Ishikawa (cell line): ENCODE results near the gene MRPS17.

Experiments used
- CEBPB ChIP-seq: IDR thresholded peaks from 2 replicates; pipeline ENCODE4 v1.6.1; 2012
- CREB1 ChIP-seq: IDR thresholded peaks from 2 replicates; pipeline ENCODE4 v1.6.1; 2012; ENCODE audit warnings: low read depth
- EGR1 ChIP-seq: IDR thresholded peaks from 2 replicates; pipeline ENCODE4 v1.6.1; 2012
- EP300 ChIP-seq: IDR thresholded peaks from 2 replicates; pipeline ENCODE4 v1.6.1; 2012; ENCODE audit warnings: borderline replicate concordance
- FOXM1 ChIP-seq: IDR thresholded peaks from 2 replicates; pipeline ENCODE4 v1.6.1; 2012; ENCODE audit warnings: low read depth, borderline replicate concordance
- NFIC ChIP-seq: IDR thresholded peaks from 2 replicates; pipeline ENCODE4 v1.6.1; 2012
- RAD21 ChIP-seq: IDR thresholded peaks from 2 replicates; pipeline ENCODE4 v1.6.1; 2012; ENCODE audit warnings: low read depth
- TAF1 ChIP-seq: IDR thresholded peaks from 2 replicates; pipeline ENCODE4 v1.6.1; 2012; ENCODE audit warnings: low read depth, mild to moderate bottlenecking
- TCF12 ChIP-seq: IDR thresholded peaks from 2 replicates; pipeline ENCODE4 v1.6.1; 2012; ENCODE audit warnings: low read depth
- TEAD4 ChIP-seq: IDR thresholded peaks from 2 replicates; pipeline ENCODE4 v1.6.1; 2012
- YY1 ChIP-seq: IDR thresholded peaks from 2 replicates; pipeline ENCODE4 v1.6.1; 2012; ENCODE audit warnings: low read depth
- ZBTB7A ChIP-seq: IDR thresholded peaks from 2 replicates; pipeline ENCODE4 v1.6.1; 2012; ENCODE audit warnings: low read depth
- TF ChIP-seq, protein P1 (sequence below): IDR thresholded peaks from 2 replicates; pipeline ENCODE4 v1.6.1; 2012; ENCODE audit warnings: low read depth, mild to moderate bottlenecking
- TF ChIP-seq, protein P2 (sequence below): IDR thresholded peaks from 2 replicates; pipeline ENCODE4 v1.6.1; 2012
- TF ChIP-seq, protein P3 (sequence below): IDR thresholded peaks from 2 replicates; pipeline ENCODE4 v1.6.1; 2012

Gene MRPS17

DNA sequence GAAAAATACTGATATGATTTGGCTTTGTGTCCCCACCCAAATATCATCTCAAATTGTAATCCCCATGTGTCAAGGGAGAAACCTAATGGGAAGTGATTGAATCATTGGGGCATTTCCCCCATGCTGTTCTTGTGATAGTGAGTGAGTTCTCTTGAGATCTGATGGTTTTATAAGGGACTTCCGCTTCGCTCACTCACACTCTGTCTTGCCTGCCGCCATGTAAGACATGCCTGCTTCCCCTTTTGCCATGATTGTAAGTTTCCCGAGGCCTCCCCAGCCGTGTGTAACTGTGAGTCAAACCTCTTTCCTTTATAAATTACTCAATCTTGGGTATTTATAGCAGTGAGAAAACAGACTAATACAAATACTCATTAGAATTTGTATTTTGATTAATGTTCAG is 5.1 kb upstream of the MRPS17 start:
- TF ChIP-seq TAF1 (no peak), EGR1 (no peak), ZBTB7A (no peak), FOXM1 (no peak), TEAD4 (no peak), RAD21 (no peak), TCF12 (no peak), CEBPB (no peak), CREB1 (no peak), NFIC (no peak), YY1 (no peak), EP300 (no peak)
- TF ChIP-seq, protein P1, sequence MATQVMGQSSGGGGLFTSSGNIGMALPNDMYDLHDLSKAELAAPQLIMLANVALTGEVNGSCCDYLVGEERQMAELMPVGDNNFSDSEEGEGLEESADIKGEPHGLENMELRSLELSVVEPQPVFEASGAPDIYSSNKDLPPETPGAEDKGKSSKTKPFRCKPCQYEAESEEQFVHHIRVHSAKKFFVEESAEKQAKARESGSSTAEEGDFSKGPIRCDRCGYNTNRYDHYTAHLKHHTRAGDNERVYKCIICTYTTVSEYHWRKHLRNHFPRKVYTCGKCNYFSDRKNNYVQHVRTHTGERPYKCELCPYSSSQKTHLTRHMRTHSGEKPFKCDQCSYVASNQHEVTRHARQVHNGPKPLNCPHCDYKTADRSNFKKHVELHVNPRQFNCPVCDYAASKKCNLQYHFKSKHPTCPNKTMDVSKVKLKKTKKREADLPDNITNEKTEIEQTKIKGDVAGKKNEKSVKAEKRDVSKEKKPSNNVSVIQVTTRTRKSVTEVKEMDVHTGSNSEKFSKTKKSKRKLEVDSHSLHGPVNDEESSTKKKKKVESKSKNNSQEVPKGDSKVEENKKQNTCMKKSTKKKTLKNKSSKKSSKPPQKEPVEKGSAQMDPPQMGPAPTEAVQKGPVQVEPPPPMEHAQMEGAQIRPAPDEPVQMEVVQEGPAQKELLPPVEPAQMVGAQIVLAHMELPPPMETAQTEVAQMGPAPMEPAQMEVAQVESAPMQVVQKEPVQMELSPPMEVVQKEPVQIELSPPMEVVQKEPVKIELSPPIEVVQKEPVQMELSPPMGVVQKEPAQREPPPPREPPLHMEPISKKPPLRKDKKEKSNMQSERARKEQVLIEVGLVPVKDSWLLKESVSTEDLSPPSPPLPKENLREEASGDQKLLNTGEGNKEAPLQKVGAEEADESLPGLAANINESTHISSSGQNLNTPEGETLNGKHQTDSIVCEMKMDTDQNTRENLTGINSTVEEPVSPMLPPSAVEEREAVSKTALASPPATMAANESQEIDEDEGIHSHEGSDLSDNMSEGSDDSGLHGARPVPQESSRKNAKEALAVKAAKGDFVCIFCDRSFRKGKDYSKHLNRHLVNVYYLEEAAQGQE, result no peak
- TF ChIP-seq, protein P2, sequence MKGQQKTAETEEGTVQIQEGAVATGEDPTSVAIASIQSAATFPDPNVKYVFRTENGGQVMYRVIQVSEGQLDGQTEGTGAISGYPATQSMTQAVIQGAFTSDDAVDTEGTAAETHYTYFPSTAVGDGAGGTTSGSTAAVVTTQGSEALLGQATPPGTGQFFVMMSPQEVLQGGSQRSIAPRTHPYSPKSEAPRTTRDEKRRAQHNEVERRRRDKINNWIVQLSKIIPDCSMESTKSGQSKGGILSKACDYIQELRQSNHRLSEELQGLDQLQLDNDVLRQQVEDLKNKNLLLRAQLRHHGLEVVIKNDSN, result no peak
- TF ChIP-seq, protein P3, sequence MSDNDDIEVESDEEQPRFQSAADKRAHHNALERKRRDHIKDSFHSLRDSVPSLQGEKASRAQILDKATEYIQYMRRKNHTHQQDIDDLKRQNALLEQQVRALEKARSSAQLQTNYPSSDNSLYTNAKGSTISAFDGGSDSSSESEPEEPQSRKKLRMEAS, result no peak

DNA sequence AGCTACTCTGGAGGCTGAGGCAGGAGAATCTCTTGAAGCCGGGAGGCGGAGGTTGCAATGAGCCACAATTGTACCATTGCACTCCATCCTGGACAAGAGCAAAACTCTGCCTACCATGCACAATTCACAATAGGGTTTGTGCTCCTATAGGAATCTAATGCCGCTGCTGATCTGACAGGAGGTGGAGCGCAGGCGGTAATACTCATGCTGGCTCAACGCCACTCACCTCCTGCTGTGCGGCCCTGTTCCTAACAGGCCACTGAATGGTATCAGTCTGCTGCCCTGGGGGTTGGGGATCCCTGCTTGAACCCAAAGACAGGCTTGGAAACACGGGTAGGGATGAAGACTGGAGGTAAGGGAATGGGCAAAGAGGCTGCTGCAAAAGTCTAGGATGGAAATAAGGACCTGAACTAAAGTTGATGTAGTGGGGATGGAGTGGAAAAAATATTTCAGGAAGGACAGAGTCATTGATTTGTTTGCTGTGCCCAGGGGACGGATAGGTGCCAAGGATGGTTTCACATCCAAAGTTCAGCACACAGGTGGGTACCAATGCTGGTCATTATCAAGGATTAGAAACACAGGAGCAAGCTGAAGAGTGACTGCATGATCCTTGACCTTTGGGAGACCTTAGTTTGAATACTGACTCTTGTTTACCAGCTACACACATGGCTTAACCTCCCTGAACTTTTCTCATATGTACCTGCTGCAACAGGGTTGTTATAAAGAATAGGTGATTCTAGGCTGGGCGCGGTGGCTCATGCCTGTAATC is 2.2 kb downstream of the MRPS17 start:
- TF ChIP-seq TCF12 (no peak), TEAD4 (no peak), FOXM1 (no peak), EP300 (no peak), RAD21 (no peak), ZBTB7A (no peak), TAF1 (no peak), YY1 (no peak), EGR1 (no peak), CEBPB (no peak), NFIC (no peak), CREB1 (no peak)
- TF ChIP-seq, protein P3, result no peak
- TF ChIP-seq, protein P2, result no peak
- TF ChIP-seq, protein P1, result no peak

GRCh38 chr7:55957190-55957589 is 5.5 kb downstream of the MRPS17 start:
- TF ChIP-seq NFIC (no peak), EP300 (no peak), RAD21 (no peak), ZBTB7A (no peak), TCF12 (no peak), TEAD4 (no peak), YY1 (no peak)

GRCh38 chr7:55962014-55962413 is 10.3 kb downstream of the MRPS17 start:
- TF ChIP-seq RAD21, result no peak
- TF ChIP-seq, protein P2, result no peak
- TF ChIP-seq TEAD4, result no peak
- TF ChIP-seq EGR1, result no peak
- TF ChIP-seq, protein P1, result no peak
- TF ChIP-seq ZBTB7A, result no peak
